Smooth muscle cell (in vitro differentiated cells): Measurements from ENCODE around the gene AGMO. TPM values are rescaled to one million over a fixed set of nuclear protein-coding genes. Genes with fewer than 3 reads are reported as not detected.

ENCODE experiments used
- DNase-seq: peaks from one replicate; lab custom pipeline; 2025; ENCODE audit not compliant: unreplicated experiment; lab: John Stamatoyannopoulos, UW
- H2AFZ ChIP-seq: fragments of 200-600 bp; sonication (generic); 2 replicates; pipeline ENCODE4 v1.6.0; 2016; ENCODE audit warnings: antibody characterized with exemption, low read depth, mild to moderate bottlenecking
- H3F3A ChIP-seq: fragments of 200-600 bp; sonication (generic); 2 replicates; pipeline ENCODE4 v1.6.0; 2017; ENCODE audit warnings: antibody characterized with exemption, low read depth
- H3K27ac ChIP-seq: fragments of 200-600 bp; sonication (generic); 2 replicates; pipeline ENCODE4 v1.5.1; 2016; ENCODE audit warnings: low read depth, mild to moderate bottlenecking
- H3K27me3 ChIP-seq: fragments of 200-600 bp; sonication (generic); 2 replicates; pipeline ENCODE4 v1.6.1; 2016; ENCODE audit warnings: low read depth, mild to moderate bottlenecking
- H3K36me3 ChIP-seq: fragments of 200-600 bp; sonication (generic); 2 replicates; pipeline ENCODE4 v1.5.1; 2016; ENCODE audit warnings: low read depth
- H3K4me1 ChIP-seq: fragments of 200-600 bp; sonication (generic); 2 replicates; pipeline ENCODE4 v1.5.1; 2016; ENCODE audit warnings: low read depth
- H3K4me2 ChIP-seq: fragments of 200-600 bp; sonication (generic); 2 replicates; pipeline ENCODE4 v1.6.0; 2016; ENCODE audit warnings: mild to moderate bottlenecking
- H3K4me3 ChIP-seq: fragments of 200-600 bp; sonication (generic); 2 replicates; pipeline ENCODE4 v1.5.1; 2016; ENCODE audit warnings: mild to moderate bottlenecking
- H3K79me2 ChIP-seq: fragments of 200-600 bp; sonication (generic); 2 replicates; pipeline ENCODE4 v1.6.0; 2016; ENCODE audit warnings: low read depth, mild to moderate bottlenecking
- H3K9ac ChIP-seq: fragments of 200-600 bp; sonication (generic); 2 replicates; pipeline ENCODE4 v1.6.0; 2016; ENCODE audit warnings: low read depth
- H3K9me3 ChIP-seq: fragments of 200-600 bp; sonication (generic); replicated peaks from 2 replicates; pipeline ENCODE4 v1.5.1; 2016; ENCODE audit warnings: low read depth
- H4K20me1 ChIP-seq: fragments of 200-600 bp; sonication (generic); 2 replicates; pipeline ENCODE4 v1.6.0; 2016; ENCODE audit warnings: low read depth
- CTCF ChIP-seq: fragments of 200-600 bp; sonication (generic); IDR thresholded peaks from 2 replicates; pipeline ENCODE4 v1.5.1; 2017; ENCODE audit warnings: borderline replicate concordance, mild to moderate bottlenecking, antibody characterized with exemption; ENCODE audit not compliant: insufficient read depth, poor library complexity, severe bottlenecking
- WGBS: methylation state at CpG from one replicate; pipeline ENCODE4 v1.1.7; 2016; ENCODE audit warnings: low lambda C conversion rate; 5-methylcytosine and 5-hydroxymethylcytosine counted together
- polyA plus RNA-seq: library from polyadenylated mRNA; unstranded; fragments of >200 nt; fragmentation: Nextera tagmentation; extraction: Ambion mirVana; gene quantifications from 2 replicates; pipeline ENCODE4 v1.2.1, GENCODE V29; 2016
- total RNA-seq: library from RNA; depleted of rRNA; stranded (reverse); fragments of >200 nt; gene quantifications from 2 replicates; pipeline ENCODE4 v1.2.3, GENCODE V29; 2014

The AGMO gene
- total and polyA plus RNA-seq, 2 experiments from 2014 or later: 0.27 to 0.50 TPM

- H3K9me3 ChIP-seq: no peaks in the 10 kb centered on the region
- H3K9ac ChIP-seq: no peak overlapping the region
- H3K4me3 ChIP-seq: no peak overlapping the region
- no peaks in the 10 kb centered on the region for H3K27me3 ChIP-seq
- TF ChIP-seq CTCF: no peak
- H3K4me1 ChIP-seq: no peaks in the 10 kb centered on the region
- no peak overlapping the region for H2AFZ ChIP-seq
- DNase-seq: no peak
- no peak overlapping the region for H3K27ac ChIP-seq
- H3K36me3 ChIP-seq: no peaks in the 10 kb centered on the region
- H3K79me2 ChIP-seq: no peaks in the 10 kb centered on the region
- H3K4me2 ChIP-seq: no peak overlapping the region
- no peaks in the 10 kb centered on the region for H4K20me1 ChIP-seq
- no peaks in the 10 kb centered on the region for H3F3A ChIP-seq
- WGBS: 71% methylated on average over 2 of the region's 2 CpGs
Measured at GRCh38 chr7:15330943-15331342, 230.9 kb downstream of the AGMO start.

- Histone ChIP-seq H3F3A (no peaks in the 10 kb centered on the region), H3K27ac (no peak overlapping the region), H2AFZ (no peak overlapping the region), H3K4me3 (no peak overlapping the region), H3K79me2 (no peaks in the 10 kb centered on the region), H3K36me3 (no peaks in the 10 kb centered on the region), H4K20me1 (no peaks in the 10 kb centered on the region), H3K9ac (no peak overlapping the region), H3K4me1 (no peaks in the 10 kb centered on the region), H3K4me2 (no peak overlapping the region), H3K27me3 (no peaks in the 10 kb centered on the region), H3K9me3 (no peaks in the 10 kb centered on the region)
- no peak for DNase-seq
- no peak for TF ChIP-seq CTCF
- 85% methylated on average over 4 of the region's 4 CpGs for WGBS
Measured at GRCh38 chr7:15327001-15327400, 234.8 kb downstream of the AGMO start.

GRCh38 chr7:15326044-15326644 lies 235.7 kb downstream of the AGMO start:
- no peak overlapping the region for H3K9ac ChIP-seq
- WGBS: 65% methylated on average over 3 of the region's 3 CpGs
- no peaks in the 10 kb centered on the region for H3F3A ChIP-seq
- H2AFZ ChIP-seq: no peak overlapping the region
- no peaks in the 10 kb centered on the region for H3K4me1 ChIP-seq
- H3K79me2 ChIP-seq: no peaks in the 10 kb centered on the region
- H3K27ac ChIP-seq: no peak overlapping the region
- no peaks in the 10 kb centered on the region for H3K27me3 ChIP-seq
- TF ChIP-seq CTCF: peak; percentile 67
- no peaks in the 10 kb centered on the region for H4K20me1 ChIP-seq
- H3K9me3 ChIP-seq: no peaks in the 10 kb centered on the region
- H3K4me2 ChIP-seq: no peak overlapping the region
- H3K36me3 ChIP-seq: no peaks in the 10 kb centered on the region
- H3K4me3 ChIP-seq: no peak overlapping the region
- DNase-seq: no peak

GRCh38 chr7:15323550-15323949 lies 238.3 kb downstream of the AGMO start:
- 70% methylated on average over 6 of the region's 6 CpGs for WGBS
- Histone ChIP-seq H3K36me3 (no peaks in the 10 kb centered on the region), H3K4me1 (no peaks in the 10 kb centered on the region), H3K9me3 (no peaks in the 10 kb centered on the region), H2AFZ (no peak overlapping the region), H3K79me2 (no peaks in the 10 kb centered on the region), H3K27ac (no peak overlapping the region), H3F3A (no peaks in the 10 kb centered on the region), H3K4me2 (no peak overlapping the region), H4K20me1 (no peaks in the 10 kb centered on the region), H3K27me3 (no peaks in the 10 kb centered on the region), H3K4me3 (no peak overlapping the region), H3K9ac (no peak overlapping the region)
- TF ChIP-seq CTCF: no peak
- DNase-seq: no peak
